GM21723 (cell line): Measurements from ENCODE around the gene PRPSAP1.
A peak's percentile ranks its signal among the peaks of the same experiment; 100 is the strongest.

ENCODE experiments used
- ATAC-seq: cut with Tn5 transposase; IDR thresholded peaks from one replicate; pipeline ENCODE4 v1.9.1; 2021; ENCODE audit warnings: mild to moderate bottlenecking, moderate library complexity; ENCODE audit not compliant: unreplicated experiment

Gene PRPSAP1

GRCh38 chr17:76353599-76354316 is at the start of gene PRPSAP1:
TSS of gene PRPSAP1 (minus strand) at chr17:76353916. CDS start at chr17:76353703, 213 bp downstream.
- peak; percentile 94 for ATAC-seq

- no peak for ATAC-seq
These were observed 49.0 kb upstream of the PRPSAP1 start for GRCh38 chr17:76402711-76403110.

GRCh38 chr17:76399175-76400172 is 45.8 kb upstream of the PRPSAP1 start:
- no peak for ATAC-seq

- no peak for ATAC-seq
These were observed 44.9 kb upstream of the PRPSAP1 start for GRCh38 chr17:76398523-76399174.

GRCh38 chr17:76397687-76398522 is 44.2 kb upstream of the PRPSAP1 start:
- ATAC-seq, result no peak

- no peak for ATAC-seq
These were observed 43.5 kb upstream of the PRPSAP1 start for GRCh38 chr17:76397184-76397583.

GRCh38 chr17:76395980-76396379 is 42.3 kb upstream of the PRPSAP1 start:
- no peak for ATAC-seq

GRCh38 chr17:76394166-76394565 is 40.5 kb upstream of the PRPSAP1 start:
- no peak for ATAC-seq

- ATAC-seq, result no peak
These were observed 37.5 kb upstream of the PRPSAP1 start for GRCh38 chr17:76391200-76391715.

GRCh38 chr17:76390003-76390421 is 36.3 kb upstream of the PRPSAP1 start:
- ATAC-seq, result no peak

GRCh38 chr17:76388966-76389888 is 35.5 kb upstream of the PRPSAP1 start:
- ATAC-seq, result no peak

GRCh38 chr17:76386966-76387765 is 33.5 kb upstream of the PRPSAP1 start:
- ATAC-seq, result no peak

- no peak for ATAC-seq
These were observed 32.4 kb upstream of the PRPSAP1 start for GRCh38 chr17:76385892-76386786.

- ATAC-seq, result no peak
These were observed 31.5 kb upstream of the PRPSAP1 start for GRCh38 chr17:76384987-76385891.

GRCh38 chr17:76384222-76384986 is 30.7 kb upstream of the PRPSAP1 start, which contains the start of gene SPHK1:
TSS of gene SPHK1 (plus strand) at chr17:76384609. CDS start at chr17:76385645, 1,036 bp downstream.
- ATAC-seq, result peak; percentile 68
